Left ventricle myocardium inferior (tissue), 1 donor: ENCODE data around the gene CCNG2. TPM values are rescaled to one million over a fixed set of nuclear protein-coding genes. Genes with fewer than 3 reads are reported as not detected.
A peak's percentile ranks its signal among the peaks of the same experiment; 100 is the strongest.

ENCODE experiments used
- DNase-seq: peaks from one replicate; pipeline ENCODE4 v3.0.0-alpha.2; 2020
- H3K27ac ChIP-seq: fragments of 200-600 bp; replicated peaks from 2 replicates; pipeline ENCODE4 v1.8.0; 2021
- H3K27me3 ChIP-seq: fragments of 200-600 bp; 2 replicates; pipeline ENCODE4 v1.8.0; 2021; ENCODE audit warnings: low read depth
- H3K36me3 ChIP-seq: fragments of 200-600 bp; 2 replicates; pipeline ENCODE4 v1.8.0; 2021
- H3K4me1 ChIP-seq: fragments of 200-600 bp; 2 replicates; pipeline ENCODE4 v1.8.0; 2021
- H3K4me3 ChIP-seq: fragments of 200-600 bp; 2 replicates; pipeline ENCODE4 v1.8.0; 2021; ENCODE audit warnings: mild to moderate bottlenecking, moderate library complexity
- H3K9me3 ChIP-seq: fragments of 200-600 bp; replicated peaks from 2 replicates; pipeline ENCODE4 v1.8.0; 2021
- CTCF ChIP-seq: fragments of 200-600 bp; IDR thresholded peaks from 2 replicates; pipeline ENCODE4 v1.8.0; 2021; ENCODE audit warnings: antibody characterized with exemption, mild to moderate bottlenecking, borderline replicate concordance
- intact Hi-C: fragments of 100-400 bp; cut with micrococcal nuclease; formaldehyde crosslinking; loops from one replicate; pipeline ENCODE4 v1.11.0; 2022
- total RNA-seq: library from RNA; stranded (reverse); fragmentation: NEBNext Ultra II Directional; extraction: Animal tissue kit (Norgen Biotek cat#: 25700); gene quantifications from one replicate; pipeline ENCODE4 v1.2.1, GENCODE V29; 2021
- donor health status: DM: no; HTN: yes; CAD: no; lungs with severe emphysema.

The CCNG2 gene
- total RNA-seq, 1 donor from 2014 or later = 8.5 TPM

GRCh38 chr4:77153006-77153405 lies 4.0 kb upstream of the CCNG2 start:
- Histone ChIP-seq H3K27ac (no peak overlapping the region), H3K27me3 (no peaks in the 10 kb centered on the region), H3K36me3 (no peaks in the 10 kb centered on the region), H3K4me3 (no peak overlapping the region), H3K9me3 (no peaks in the 10 kb centered on the region), H3K4me1 (peaks cover 21% of the 10 kb centered on the region)
- intact Hi-C loops = no loop called here
- no peak for TF ChIP-seq CTCF
- DNase-seq = no peak

- TF ChIP-seq CTCF = no peak
- peaks cover 32% of the 10 kb centered on the region for H3K4me1 ChIP-seq
- H3K9me3 ChIP-seq = no peaks in the 10 kb centered on the region
- intact Hi-C loops = no loop called here
- H3K36me3 ChIP-seq = no peaks in the 10 kb centered on the region
- no peak overlapping the region for H3K4me3 ChIP-seq
- DNase-seq = no peak
- H3K27me3 ChIP-seq = no peaks in the 10 kb centered on the region
- no peak overlapping the region for H3K27ac ChIP-seq
These were observed 2.9 kb upstream of the CCNG2 start for GRCh38 chr4:77154065-77154464.

DNA sequence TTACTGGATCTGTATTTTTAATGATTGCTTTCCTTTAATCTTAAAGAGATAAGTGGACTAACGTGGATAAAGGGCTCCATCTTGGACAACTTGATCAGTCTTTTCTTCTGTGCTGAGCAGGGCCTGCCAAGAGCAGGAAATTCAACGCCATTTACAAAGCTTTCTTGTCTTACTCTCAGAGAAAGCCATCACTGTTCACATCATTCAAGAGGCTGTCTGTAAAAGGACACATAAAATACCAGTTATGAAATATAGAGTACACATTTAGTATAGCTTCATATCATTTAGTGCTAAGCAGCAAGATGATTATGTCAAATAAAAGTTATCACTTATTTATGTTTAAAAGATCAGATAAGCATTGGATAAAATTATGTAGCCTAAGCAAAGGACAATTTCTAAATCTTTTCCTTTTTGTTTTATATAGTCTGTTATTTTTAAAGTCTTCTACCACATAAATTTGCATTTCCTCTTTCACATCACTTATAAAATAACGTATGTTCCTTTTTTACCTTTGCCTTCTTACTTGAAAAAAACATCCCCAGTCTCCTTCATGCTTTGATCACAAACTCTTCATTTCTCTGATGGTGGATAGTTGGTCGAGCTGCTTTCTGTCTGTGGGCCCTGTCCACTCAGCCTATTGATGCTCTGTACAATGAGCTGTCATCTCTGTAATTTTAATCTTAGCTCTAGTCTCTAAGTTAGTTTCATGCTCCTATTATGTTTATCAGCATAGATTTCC lies 2.1 kb upstream of the CCNG2 start:
- Histone ChIP-seq H3K27me3 (no peaks in the 10 kb centered on the region), H3K4me3 (no peak overlapping the region), H3K4me1 (peaks cover 34% of the 10 kb centered on the region), H3K9me3 (no peaks in the 10 kb centered on the region), H3K36me3 (no peaks in the 10 kb centered on the region), H3K27ac (no peak overlapping the region)
- DNase-seq = no peak
- no peak for TF ChIP-seq CTCF
- intact Hi-C loops = no loop called here

DNA sequence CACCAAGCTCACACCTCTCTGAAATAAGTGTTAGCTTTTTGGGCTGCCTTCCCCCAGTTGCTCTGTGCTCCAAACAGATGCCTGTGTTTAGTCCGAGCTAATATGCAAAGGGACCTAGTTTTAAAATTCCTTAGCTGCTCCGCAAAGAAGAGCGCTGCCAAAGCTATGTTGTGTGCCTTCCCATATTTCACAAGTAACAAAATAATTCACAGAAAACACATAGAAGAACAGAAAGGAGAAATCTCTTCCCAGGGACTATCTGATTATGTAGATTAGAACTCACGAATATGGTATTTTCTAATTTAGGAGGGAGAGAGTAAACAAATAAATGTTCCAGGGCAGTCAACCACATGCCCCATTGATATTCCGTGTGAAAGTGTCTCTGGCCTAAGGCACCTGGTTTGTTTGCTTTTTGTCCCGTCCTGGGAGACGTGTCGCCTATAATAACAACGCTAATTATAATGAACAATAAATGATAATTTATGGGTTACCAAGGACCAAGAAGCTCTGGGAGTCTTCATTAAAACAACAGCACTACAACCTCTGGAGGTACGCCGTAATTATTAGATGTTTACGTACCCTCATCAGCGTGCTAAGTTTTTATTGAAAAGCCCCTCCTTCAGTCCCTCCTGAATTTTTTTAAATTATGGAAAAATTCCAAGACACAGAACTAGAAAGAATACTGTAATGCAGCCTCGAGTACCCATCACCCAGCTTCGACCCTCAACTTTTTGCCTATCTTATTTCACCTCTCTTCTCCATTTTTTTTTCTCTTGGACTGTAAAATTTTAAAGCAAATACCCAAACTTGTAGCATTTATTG lies 1.2 kb upstream of the CCNG2 start:
- Histone ChIP-seq H3K4me3 (peak overlapping the region; percentile 97), H3K27ac (peak overlapping the region; percentile 93), H3K36me3 (peaks cover 3% of the 10 kb centered on the region), H3K9me3 (no peaks in the 10 kb centered on the region), H3K27me3 (no peaks in the 10 kb centered on the region), H3K4me1 (peaks cover 34% of the 10 kb centered on the region)
- TF ChIP-seq CTCF = no peak
- no peak for DNase-seq
- intact Hi-C loops = no loop called here

GRCh38 chr4:77156533-77156911 lies 485 bp upstream of the CCNG2 start:
- H3K36me3 ChIP-seq = peaks cover 10% of the 10 kb centered on the region
- peak overlapping the region; percentile 97 for H3K4me3 ChIP-seq
- peak; percentile 92 for DNase-seq
- peaks cover 34% of the 10 kb centered on the region for H3K4me1 ChIP-seq
- intact Hi-C loops = no loop called here
- peak overlapping the region; percentile 93 for H3K27ac ChIP-seq
- H3K27me3 ChIP-seq = no peaks in the 10 kb centered on the region
- no peak for TF ChIP-seq CTCF
- no peaks in the 10 kb centered on the region for H3K9me3 ChIP-seq
